Osteoblast (primary cell): ENCODE results near the gene LYPLAL1. TPM values are rescaled to one million over a fixed set of nuclear protein-coding genes. Genes with fewer than 3 reads are reported as not detected.
"Not testable (repeated sequence)": the region's sequence is repeated elsewhere in the genome, so short reads cannot be mapped to it uniquely, and the experiment has no call there.

Experiments
- DNase-seq: peaks from one replicate; pipeline ENCODE4 v3.0.0; 2011; ENCODE audit warnings: low spot score, mixed read lengths; ENCODE audit not compliant: insufficient read length; ENCODE audit errors: missing footprints
- H2AFZ ChIP-seq: 2 replicates; pipeline ENCODE4 v1.6.0; 2011; ENCODE audit warnings: mild to moderate bottlenecking, low read length
- H3K27ac ChIP-seq: 2 replicates; pipeline ENCODE4 v1.5.1; 2011; ENCODE audit warnings: mild to moderate bottlenecking, low read depth, low read length, moderate library complexity
- H3K27me3 ChIP-seq: 2 replicates; pipeline ENCODE4 v1.6.0; 2012; ENCODE audit warnings: mild to moderate bottlenecking, control low read depth, inconsistent platforms, low read length, moderate library complexity; ENCODE audit not compliant: insufficient read depth
- H3K36me3 ChIP-seq: 2 replicates; pipeline ENCODE4 v1.5.1; 2011; ENCODE audit warnings: mild to moderate bottlenecking, low read length, control low read depth, moderate library complexity; ENCODE audit not compliant: insufficient read depth
- H3K4me1 ChIP-seq: 2 replicates; pipeline ENCODE4 v1.5.1; 2011; ENCODE audit warnings: mild to moderate bottlenecking, low read length, control low read depth, moderate library complexity; ENCODE audit not compliant: insufficient read depth
- H3K4me2 ChIP-seq: 2 replicates; pipeline ENCODE4 v1.6.0; 2011; ENCODE audit warnings: mild to moderate bottlenecking, low read length; ENCODE audit not compliant: insufficient read depth
- H3K4me3 ChIP-seq: fragments of 200-600 bp; sonication (generic); 3 replicates; pipeline ENCODE4 v1.5.1; 2012; ENCODE audit warnings: mild to moderate bottlenecking, low read length, inconsistent platforms; ENCODE audit not compliant: insufficient read depth
- H3K79me2 ChIP-seq: 2 replicates; pipeline ENCODE4 v1.6.0; 2012; ENCODE audit warnings: mild to moderate bottlenecking, low read length, control low read depth, inconsistent platforms; ENCODE audit not compliant: insufficient read depth
- H3K9me3 ChIP-seq: 2 replicates; pipeline ENCODE4 v1.5.1; 2011; ENCODE audit warnings: low read depth, low read length, control low read depth
- H4K20me1 ChIP-seq: 2 replicates; pipeline ENCODE4 v1.6.0; 2012; ENCODE audit warnings: mild to moderate bottlenecking, low read length, control low read depth; ENCODE audit not compliant: insufficient read depth
- total RNA-seq: library from RNA; depleted of rRNA; stranded (reverse); fragments of >200 nt; gene quantifications from 2 replicates; pipeline ENCODE4 v1.2.3, GENCODE V29; 2012
- TF ChIP-seq, protein P1 (sequence below): IDR thresholded peaks from 2 replicates; pipeline ENCODE4 v1.5.1; 2011; ENCODE audit warnings: mild to moderate bottlenecking, low read depth, low read length, moderate library complexity; ENCODE audit errors: extremely low read depth

The LYPLAL1 gene
- total RNA-seq, 1 donor, result 33.7 TPM

GRCh38 chr1:219189952-219190351 is 16.3 kb downstream of the LYPLAL1 start:
- H3K27ac ChIP-seq, result no peak overlapping the region
- peaks cover 22% of the 10 kb centered on the region for H3K4me1 ChIP-seq

DNA sequence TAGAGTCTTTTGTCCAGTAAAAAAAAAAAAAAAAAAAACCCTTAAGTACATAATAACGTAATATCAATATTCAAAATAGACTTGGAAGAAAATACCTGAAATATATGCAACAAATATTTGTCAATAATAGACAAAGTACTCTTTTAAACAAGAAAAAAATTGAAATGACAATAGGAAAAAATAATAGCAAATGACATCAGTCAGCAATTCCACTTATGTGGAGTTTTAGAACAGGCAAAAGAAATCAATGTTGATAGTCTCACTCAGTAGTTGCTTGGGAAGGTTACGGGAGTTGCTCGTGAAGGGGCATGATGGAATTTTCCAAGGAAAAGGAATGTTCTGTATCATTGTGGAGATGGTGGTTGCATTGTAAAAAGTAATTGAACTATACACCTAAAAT is 16.9 kb downstream of the LYPLAL1 start:
- H3K4me2 ChIP-seq, result no peak overlapping the region
- peaks cover 22% of the 10 kb centered on the region for H3K4me1 ChIP-seq
- no peak overlapping the region for H3K27ac ChIP-seq
- no peaks in the 10 kb centered on the region for H3K27me3 ChIP-seq
- H2AFZ ChIP-seq, result no peak overlapping the region
- no peaks in the 10 kb centered on the region for H4K20me1 ChIP-seq
- no peak overlapping the region for H3K4me3 ChIP-seq
- H3K9me3 ChIP-seq, result no peaks in the 10 kb centered on the region
- H3K79me2 ChIP-seq, result peaks cover 46% of the 10 kb centered on the region
- TF ChIP-seq, protein P1, sequence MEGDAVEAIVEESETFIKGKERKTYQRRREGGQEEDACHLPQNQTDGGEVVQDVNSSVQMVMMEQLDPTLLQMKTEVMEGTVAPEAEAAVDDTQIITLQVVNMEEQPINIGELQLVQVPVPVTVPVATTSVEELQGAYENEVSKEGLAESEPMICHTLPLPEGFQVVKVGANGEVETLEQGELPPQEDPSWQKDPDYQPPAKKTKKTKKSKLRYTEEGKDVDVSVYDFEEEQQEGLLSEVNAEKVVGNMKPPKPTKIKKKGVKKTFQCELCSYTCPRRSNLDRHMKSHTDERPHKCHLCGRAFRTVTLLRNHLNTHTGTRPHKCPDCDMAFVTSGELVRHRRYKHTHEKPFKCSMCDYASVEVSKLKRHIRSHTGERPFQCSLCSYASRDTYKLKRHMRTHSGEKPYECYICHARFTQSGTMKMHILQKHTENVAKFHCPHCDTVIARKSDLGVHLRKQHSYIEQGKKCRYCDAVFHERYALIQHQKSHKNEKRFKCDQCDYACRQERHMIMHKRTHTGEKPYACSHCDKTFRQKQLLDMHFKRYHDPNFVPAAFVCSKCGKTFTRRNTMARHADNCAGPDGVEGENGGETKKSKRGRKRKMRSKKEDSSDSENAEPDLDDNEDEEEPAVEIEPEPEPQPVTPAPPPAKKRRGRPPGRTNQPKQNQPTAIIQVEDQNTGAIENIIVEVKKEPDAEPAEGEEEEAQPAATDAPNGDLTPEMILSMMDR, result no peak
- no peaks in the 10 kb centered on the region for H3K36me3 ChIP-seq
- no peak for DNase-seq

More at GRCh38 chr1:219189952-219190351, 16.3 kb downstream of the LYPLAL1 start:
- H3K4me2 ChIP-seq, result no peak overlapping the region
- H3K36me3 ChIP-seq, result no peaks in the 10 kb centered on the region
- DNase-seq, result no peak
- no peaks in the 10 kb centered on the region for H3K27me3 ChIP-seq
- H2AFZ ChIP-seq, result no peak overlapping the region
- peaks cover 49% of the 10 kb centered on the region for H3K79me2 ChIP-seq
- H4K20me1 ChIP-seq, result no peaks in the 10 kb centered on the region
- TF ChIP-seq, protein P1, result no peak
- H3K9me3 ChIP-seq, result no peaks in the 10 kb centered on the region
- no peak overlapping the region for H3K4me3 ChIP-seq

DNA sequence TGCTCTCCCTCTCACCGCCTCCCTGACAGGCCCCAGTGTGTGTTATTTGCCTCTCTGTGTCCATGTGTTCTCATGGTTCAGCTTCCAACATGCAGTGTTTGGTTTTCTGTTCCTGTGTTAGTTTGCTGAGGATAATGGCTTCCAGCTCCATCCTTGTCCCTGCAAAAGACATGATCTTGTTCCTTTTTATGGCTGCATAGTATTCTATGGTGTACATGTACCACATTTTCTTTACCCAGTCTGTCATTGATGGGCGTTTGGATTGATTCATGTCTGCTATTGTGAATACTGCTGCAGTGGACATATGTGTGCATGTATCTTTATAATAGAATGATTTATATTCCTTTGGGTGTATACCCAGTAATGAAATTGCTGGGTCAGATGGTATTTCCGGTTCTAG is 22.2 kb downstream of the LYPLAL1 start:
- not testable (repeated sequence) for H3K27me3 ChIP-seq, H3K4me3 ChIP-seq, DNase-seq, H2AFZ ChIP-seq, H3K9me3 ChIP-seq, H3K4me2 ChIP-seq, H3K27ac ChIP-seq, H4K20me1 ChIP-seq, H3K36me3 ChIP-seq, H3K4me1 ChIP-seq
- H3K79me2 ChIP-seq, result peaks cover 14% of the 10 kb centered on the region

DNA sequence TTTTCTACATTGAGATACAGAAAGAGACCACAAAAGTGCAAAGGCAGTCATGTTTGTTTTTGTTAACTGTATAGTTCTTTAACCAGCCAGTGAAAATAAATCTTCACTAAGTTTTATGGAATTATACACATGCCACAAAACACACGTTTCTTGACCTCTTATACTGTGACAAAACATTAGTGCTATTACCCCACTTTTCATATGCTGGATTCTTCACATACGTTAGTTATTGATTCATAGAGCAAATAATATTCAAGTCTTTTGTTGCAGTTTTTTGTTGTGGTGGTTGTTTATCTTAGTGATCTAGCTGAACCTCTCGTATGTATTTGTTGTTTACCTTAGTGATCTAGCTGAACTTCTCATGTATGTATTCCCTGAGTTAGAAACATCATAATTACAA is 28.0 kb downstream of the LYPLAL1 start:
- Histone ChIP-seq H3K79me2 (no peaks in the 10 kb centered on the region), H3K4me2 (no peak overlapping the region), H3K4me1 (no peaks in the 10 kb centered on the region), H2AFZ (no peak overlapping the region), H3K9me3 (no peaks in the 10 kb centered on the region), H4K20me1 (no peaks in the 10 kb centered on the region), H3K27me3 (no peaks in the 10 kb centered on the region), H3K27ac (no peak overlapping the region), H3K36me3 (no peaks in the 10 kb centered on the region), H3K4me3 (no peak overlapping the region)
- DNase-seq, result no peak
- TF ChIP-seq, protein P1, result no peak
